DMS 273 (cell line): Measurements from ENCODE around the gene CBX2.

Experiments
- DNase-seq: peaks from one replicate; lab custom pipeline; 2025; ENCODE audit not compliant: unreplicated experiment; lab: John Stamatoyannopoulos, UW

Gene CBX2

GRCh38 chr17:79799174-79799537 lies 21.2 kb downstream of the CBX2 start:
- peak; percentile 46 for DNase-seq

GRCh38 chr17:79799538-79800324 lies 21.8 kb downstream of the CBX2 start:
- peak; percentile 50 for DNase-seq

- peak; percentile 93 for DNase-seq
Measured at GRCh38 chr17:79800325-79801155, 22.6 kb downstream of the CBX2 start.

- peak; percentile 75 for DNase-seq
Measured at GRCh38 chr17:79801156-79802038, 23.4 kb downstream of the CBX2 start.

GRCh38 chr17:79802039-79802735 lies 24.2 kb downstream of the CBX2 start:
- DNase-seq: no peak

- no peak for DNase-seq
Measured at GRCh38 chr17:79802736-79803420, 24.9 kb downstream of the CBX2 start.

GRCh38 chr17:79803421-79803996 lies 25.6 kb downstream of the CBX2 start:
- DNase-seq: no peak

GRCh38 chr17:79803997-79804855 lies 26.3 kb downstream of the CBX2 start:
- DNase-seq: peak; percentile 81

- DNase-seq: no peak
Measured at GRCh38 chr17:79804856-79805696, 27.1 kb downstream of the CBX2 start.

- no peak for DNase-seq
Measured at GRCh38 chr17:79806446-79806760, 28.5 kb downstream of the CBX2 start.

GRCh38 chr17:79806863-79807720 lies 29.1 kb downstream of the CBX2 start:
- peak; percentile 48 for DNase-seq

- peak; percentile 72 for DNase-seq
Measured at GRCh38 chr17:79808763-79809529, 31.0 kb downstream of the CBX2 start.

GRCh38 chr17:79809530-79810129 lies 31.7 kb downstream of the CBX2 start:
- peak; percentile 56 for DNase-seq

GRCh38 chr17:79810130-79811010 lies 32.4 kb downstream of the CBX2 start:
- DNase-seq: peak; percentile 97
